ENCODE data around the gene WFIKKN2. TPM values are rescaled to one million over a fixed set of nuclear protein-coding genes. Genes with fewer than 3 reads are reported as not detected.

WFIKKN2 gene
- not detected in 2 replicates for total RNA-seq (2013; cell fraction: nucleolus; rRNA removed)
- total RNA-seq (2014; rRNA removed) (0.06 TPM in 1 of 2 replicates, not detected in the other), total RNA-seq (2014; rRNA removed; fragmentation: Illumina TruSeq; extraction: Trizol) (not detected in 2 replicates), total RNA-seq (2021) (0.05 TPM in 1 of 2 replicates, not detected in the other), polyA plus RNA-seq (2011; rRNA removed) (not detected in 2 replicates), polyA plus RNA-seq (2014; fragmentation: Illumina TruSeq; extraction: Trizol) (not detected in 2 replicates), polyA plus RNA-seq (2014; fragmentation: Nextera tagmentation; extraction: Ambion mirVana) (not detected), polyA plus RNA-seq (2014; rRNA removed) (not detected in 2 replicates), polyA plus RNA-seq (2016; fragmentation: Nextera tagmentation; extraction: Ambion mirVana) (not detected), polyA minus RNA-seq (2011; rRNA and poly(A)+ RNA removed) (not detected in 2 replicates), Bru-seq, nascent RNA (not detected), BruChase-seq, experiment 1, labeled RNA remaining after a 6-hour chase (percentile 15 among the genes with signal in this experiment), BruChase-seq, experiment 2, labeled RNA remaining after a 2-hour chase (percentile 17 among the genes with signal in this experiment)
- not detected for polyA plus RNA-seq (2011; ENCODE audit: low read depth)
- polyA plus RNA-seq (2011; cell fraction: cytosol; rRNA removed) = not detected in 2 replicates
- not detected in 2 replicates for polyA plus RNA-seq (2011; cell fraction: nucleus; rRNA removed)
- polyA plus RNA-seq (2012) = not detected in 2 replicates
- polyA minus RNA-seq (2011; cell fraction: cytosol; rRNA and poly(A)+ RNA removed) = not detected in 2 replicates
- polyA minus RNA-seq (2011; cell fraction: nucleus; rRNA and poly(A)+ RNA removed) = not detected in 2 replicates
- long read RNA-seq, experiment 1 = 0 reads
- long read RNA-seq, experiment 2 = 0 reads

GRCh38 chr17:50835301-50836234, at the start of gene WFIKKN2:
WFIKKN2 (plus strand) TSS chr17:50835586; CDS start chr17:50835938, 352 bp downstream.
- Histone ChIP-seq H2AFZ (ENCODE audit: control insufficient read depth, low read depth, low read length) (no peak within 1 kb of the TSS), H4K20me1 (ENCODE audit: control insufficient read depth, insufficient read depth) (no peaks in the 10 kb centered on the region), H3K9me3 (replicated peaks; ENCODE audit: control insufficient read depth, insufficient read depth, low read length) (no peaks in the 10 kb centered on the region), H3K36me3 (ENCODE audit: control insufficient read depth in 2 of 2, insufficient read depth in 2 of 2, low read length in 1 of 2) (no peaks in the 10 kb centered on the region), H3K27me3 (replicated peaks in 1 of 2; ENCODE audit: control insufficient read depth in 2 of 2, insufficient read depth in 2 of 2, low read length in 1 of 2) (peaks cover 2 to 4% of the 10 kb centered on the region in 2 experiments; a peak in 3 of 4 replicates), H3K9ac (ENCODE audit: control insufficient read depth, insufficient read depth, low read length) (no peak within 1 kb of the TSS), H3K4me3 (no peak within 1 kb of the TSS), H3K79me2 (ENCODE audit: control insufficient read depth, insufficient read depth, low read length) (no peaks in the 10 kb centered on the region), H3K4me1 (ENCODE audit: control insufficient read depth, insufficient read depth, low read length) (no peaks in the 10 kb centered on the region), H3K27ac (ENCODE audit: control insufficient read depth, insufficient read depth) (no peak within 1 kb of the TSS), H3K4me2 (ENCODE audit: control insufficient read depth, insufficient read depth) (no peak within 1 kb of the TSS)
- POLR2A ChIA-PET = interaction anchor here (0.6 kb wide), 2 partner anchors 51 to 1747 kb away, joined by 3 read pairs; no protein-coding TSS in a partner anchor
- 58% methylated on average over 39 of the region's 39 CpGs for WGBS (ENCODE audit: insufficient coverage, insufficient replicate concordance, low lambda C conversion rate, missing lambda C conversion rate)
- SMC1A ChIA-PET (ENCODE audit: uncharacterized antibody, unreplicated experiment) = no interaction called here
- TF ChIP-seq SREBF1 (IDR thresholded peaks at IDR 0.05; ENCODE audit: low read length) (no peak), ZBED1 (IDR thresholded peaks at IDR 0.05; ENCODE audit: borderline replicate concordance) (no peak), PAX5 (IDR thresholded peaks at IDR 0.05; ENCODE audit: borderline replicate concordance, low read depth, low read length) (no peak), MYC (IDR thresholded peaks at IDR 0.05; ENCODE audit: insufficient read depth, insufficient read length, insufficient replicate concordance, low read length, severe bottlenecking) (no peak), LARP7 (IDR thresholded peaks at IDR 0.05) (no peak), TBL1XR1 (IDR thresholded peaks at IDR 0.05; ENCODE audit: low read depth, low read length) (no peak), SMAD5 (IDR thresholded peaks at IDR 0.05; ENCODE audit: low read depth) (no peak), KDM1A (IDR thresholded peaks at IDR 0.05; ENCODE audit: borderline replicate concordance) (no peak), HCFC1 (IDR thresholded peaks at IDR 0.05; ENCODE audit: low read length) (no peak), MEF2A (IDR thresholded peaks at IDR 0.05; ENCODE audit: insufficient read depth, low read depth, low read length) (no peak), KAT2A (conservative IDR thresholded peaks at IDR 0.05; ENCODE audit: control insufficient read depth, low read depth, low read length) (no peak)
- RAD21 ChIA-PET (ENCODE audit: unreplicated experiment) = interaction anchor here (1.4 kb wide), 2 partner anchors 17 to 54 kb away, joined by 3 read pairs; no protein-coding TSS in a partner anchor
- intact Hi-C loops (cut with micrococcal nuclease; ENCODE audit: unreplicated experiment) = no loop called here
- DNase-seq (ENCODE audit: low read depth, low spot score) = no peak
- FAIRE-seq = no peak
- ATAC-seq = no peak
- in situ Hi-C loops (cut with MboI) = no loop called here
- CTCF ChIA-PET = no interaction called here
- no TSS peak for BruUV-seq (replicated peaks)

All from GM12878 (cell line).